IMR-90 (cell line): Measurements from ENCODE around the gene SAMD4B. TPM values are rescaled to one million over a fixed set of nuclear protein-coding genes. Genes with fewer than 3 reads are reported as not detected.

ENCODE experiments used
- ATAC-seq: fragments of 200-7000 bp; cut with Tn5 transposase; 2 replicates; pipeline ENCODE4 v1.9.1; 2020; ENCODE audit warnings: low read depth, mild to moderate bottlenecking, moderate library complexity
- BruUV-seq: library from RNA; stranded (reverse); fragments of 400-500 nt; replicated peaks from 2 replicates; lab custom pipeline; 2021; lab: Mats Ljungman, UMichigan
- CTCF ChIA-PET: fragments of 300-600 bp; formaldehyde crosslinking; extraction: SDS; loops from one replicate; lab custom pipeline; 2021; ENCODE audit warnings: antibody characterized with exemption; lab: Yijun Ruan, JAX
- POLR2A ChIA-PET: fragments of 300-600 bp; sonication (Branson Sonifier 250); formaldehyde crosslinking; loops from one replicate; lab custom pipeline; 2022; ENCODE audit warnings: antibody characterized with exemption; ENCODE audit not compliant: unreplicated experiment; lab: Charles Lee
- DNase-seq: peaks from one replicate; pipeline ENCODE4 v3.0.0; 2013
- H2AFZ ChIP-seq: replicated peaks from 2 replicates; pipeline ENCODE3; 2013; ENCODE audit warnings: low read length, mild to moderate bottlenecking; ENCODE audit not compliant: poor library complexity
- H2AK5ac ChIP-seq: 2 replicates; pipeline ENCODE4 v1.6.1; 2013; ENCODE audit warnings: low read depth, low read length, inconsistent platforms
- H2AK9ac ChIP-seq: replicated peaks from 2 replicates; pipeline ENCODE3; 2013; ENCODE audit warnings: mild to moderate bottlenecking, low read depth, low read length, moderate library complexity; ENCODE audit not compliant: poor library complexity
- H2BK120ac ChIP-seq: 2 replicates; pipeline ENCODE4 v1.6.1; 2013; ENCODE audit warnings: low read depth, low read length, inconsistent platforms
- H2BK15ac ChIP-seq: 3 replicates; pipeline ENCODE4 v1.6.1; 2013; ENCODE audit warnings: low read depth, low read length, inconsistent platforms
- H2BK20ac ChIP-seq: 2 replicates; pipeline ENCODE4 v1.6.1; 2013; ENCODE audit warnings: low read depth, mild to moderate bottlenecking, inconsistent platforms, low read length, moderate library complexity
- H2BK5ac ChIP-seq: 2 replicates; pipeline ENCODE4 v1.6.1; 2013; ENCODE audit warnings: mild to moderate bottlenecking, low read depth, low read length, inconsistent platforms; ENCODE audit not compliant: poor library complexity, severe bottlenecking
- H3K14ac ChIP-seq: replicated peaks from 2 replicates; pipeline ENCODE4 v1.6.1; 2013; ENCODE audit warnings: low read depth, low read length, inconsistent platforms
- H3K18ac ChIP-seq: 2 replicates; pipeline ENCODE4 v1.6.1; 2013; ENCODE audit warnings: low read depth, low read length, control low read depth
- H3K23ac ChIP-seq: 2 replicates; pipeline ENCODE4 v1.6.1; 2013; ENCODE audit warnings: low read depth, low read length, inconsistent platforms
- H3K27ac ChIP-seq: 2 replicates; pipeline ENCODE4 v1.5.1; 2013; ENCODE audit warnings: mild to moderate bottlenecking, control low read depth, low read length; ENCODE audit not compliant: insufficient read depth
- H3K27me3 ChIP-seq: 2 replicates; pipeline ENCODE4 v1.6.1; 2013; ENCODE audit warnings: low read length; ENCODE audit not compliant: control insufficient read depth, insufficient read depth
- H3K36me3 ChIP-seq: 2 replicates; pipeline ENCODE4 v1.6.1; 2013; ENCODE audit warnings: low read length, mixed read lengths; ENCODE audit not compliant: control insufficient read depth, insufficient read depth
- H3K4ac ChIP-seq: 2 replicates; pipeline ENCODE4 v1.6.1; 2013; ENCODE audit warnings: low read depth, low read length, inconsistent platforms
- H3K4me1 ChIP-seq: 2 replicates; pipeline ENCODE4 v1.6.1; 2013; ENCODE audit warnings: low read length, mixed read lengths; ENCODE audit not compliant: control insufficient read depth, insufficient read depth
- H3K4me2 ChIP-seq: 2 replicates; pipeline ENCODE4 v1.6.1; 2013; ENCODE audit warnings: low read depth, mild to moderate bottlenecking, control low read depth, low read length, moderate library complexity
- H3K4me3 ChIP-seq: 2 replicates; pipeline ENCODE4 v1.5.1; 2013; ENCODE audit warnings: low read depth, mild to moderate bottlenecking, control low read depth, low read length, moderate library complexity; ENCODE audit not compliant: insufficient read depth
- H3K56ac ChIP-seq: 2 replicates; pipeline ENCODE4 v1.6.1; 2013; ENCODE audit warnings: low read length, inconsistent platforms; ENCODE audit not compliant: insufficient read depth; ENCODE audit errors: extremely low read depth
- H3K79me1 ChIP-seq, 2 experiments: 2 replicates each; pipeline ENCODE4 v1.6.1; 2013; ENCODE audit warnings: low read length in 2 of 2, inconsistent platforms in 1 of 2, low read depth in 1 of 2
- H3K9ac ChIP-seq: 2 replicates; pipeline ENCODE4 v1.6.1; 2013; ENCODE audit warnings: low read depth, low read length, control low read depth
- H3K9me1 ChIP-seq: 2 replicates; pipeline ENCODE4 v1.6.1; 2013; ENCODE audit warnings: low read length, inconsistent platforms; ENCODE audit not compliant: insufficient read depth
- H3K9me3 ChIP-seq: 2 replicates; pipeline ENCODE4 v1.6.1; 2013; ENCODE audit warnings: low read length; ENCODE audit not compliant: control insufficient read depth, insufficient read depth
- H4K20me1 ChIP-seq: 2 replicates; pipeline ENCODE4 v1.6.1; 2013; ENCODE audit warnings: low read length, inconsistent platforms; ENCODE audit not compliant: insufficient read depth
- H4K5ac ChIP-seq: 2 replicates; pipeline ENCODE4 v1.6.1; 2013; ENCODE audit warnings: mild to moderate bottlenecking, low read depth, low read length, control low read depth
- H4K8ac ChIP-seq, 2 experiments: 2 replicates each; pipeline ENCODE4 v1.6.1; 2013; ENCODE audit warnings: low read depth in 2 of 2, low read length in 2 of 2, control low read depth in 1 of 2, inconsistent platforms in 1 of 2
- H4K91ac ChIP-seq: 2 replicates; pipeline ENCODE4 v1.6.1; 2013; ENCODE audit warnings: low read depth, low read length, inconsistent platforms; ENCODE audit not compliant: insufficient read depth
- BHLHE40 ChIP-seq: fragments of 150-350 bp; IDR thresholded peaks from 2 replicates; pipeline ENCODE4 v1.6.1; 2016; ENCODE audit warnings: mild to moderate bottlenecking, low read depth, low read length
- CEBPB ChIP-seq: IDR thresholded peaks from 2 replicates; pipeline ENCODE4 v1.6.1; 2012; ENCODE audit warnings: low read depth, low read length, improper control_type of control experiment
- CHD1 ChIP-seq: IDR thresholded peaks from 2 replicates; pipeline ENCODE4 v1.6.1; 2012; ENCODE audit warnings: low read depth, low read length, improper control_type of control experiment
- CTCF ChIP-seq: conservative IDR thresholded peaks from 2 replicates; pipeline ENCODE4 v1.5.1; 2012; ENCODE audit warnings: mild to moderate bottlenecking, low read depth, low read length, improper control_type of control experiment
- FOS ChIP-seq: fragments of 150-350 bp; IDR thresholded peaks from 2 replicates; pipeline ENCODE4 v1.6.1; 2016; ENCODE audit warnings: low read depth, low read length
- MAFK ChIP-seq: IDR thresholded peaks from 2 replicates; pipeline ENCODE4 v1.6.1; 2012; ENCODE audit warnings: low read depth, low read length, improper control_type of control experiment
- MAZ ChIP-seq: IDR thresholded peaks from 2 replicates; pipeline ENCODE4 v1.6.1; 2012; ENCODE audit warnings: low read depth, mild to moderate bottlenecking, low read length, improper control_type of control experiment, moderate library complexity, borderline replicate concordance
- MXI1 ChIP-seq: IDR thresholded peaks from 2 replicates; pipeline ENCODE4 v1.6.1; 2012; ENCODE audit warnings: low read depth, mild to moderate bottlenecking, low read length, moderate library complexity, borderline replicate concordance
- NFE2L2 ChIP-seq: fragments of 150-350 bp; IDR thresholded peaks from 2 replicates; pipeline ENCODE4 v1.6.1; 2016; ENCODE audit warnings: low read depth, mild to moderate bottlenecking, low read length
- POLR2A ChIP-seq: IDR thresholded peaks from 2 replicates; pipeline ENCODE4 v1.6.1; 2012; ENCODE audit warnings: mild to moderate bottlenecking, low read depth, low read length
- RAD21 ChIP-seq: IDR thresholded peaks from 2 replicates; pipeline ENCODE4 v1.6.1; 2012; ENCODE audit warnings: low read length, improper control_type of control experiment
- RCOR1 ChIP-seq: IDR thresholded peaks from 2 replicates; pipeline ENCODE4 v1.6.1; 2012; ENCODE audit warnings: mild to moderate bottlenecking, low read length, improper control_type of control experiment; ENCODE audit not compliant: insufficient replicate concordance
- RFX5 ChIP-seq: IDR thresholded peaks from 2 replicates; pipeline ENCODE4 v1.8.0; 2012; ENCODE audit warnings: low read depth, mild to moderate bottlenecking, low read length, moderate library complexity
- SMC3 ChIP-seq: fragments of 150-350 bp; IDR thresholded peaks from 2 replicates; pipeline ENCODE4 v1.6.1; 2016; ENCODE audit warnings: low read depth, mild to moderate bottlenecking, antibody characterized with exemption, low read length, moderate library complexity
- WGBS, 2 experiments: methylation state at CpG; one replicate each; pipeline versions ENCODE4 v1.1.5 to v1.1.7; 2013; ENCODE audit warnings: missing lambda C conversion rate in 2 of 2; ENCODE audit not compliant: insufficient read length in 1 of 2; ENCODE audit errors: extremely low coverage in 2 of 2; 5-methylcytosine and 5-hydroxymethylcytosine counted together
- dilution Hi-C: fragments of 300-500 bp; cut with HindIII; formaldehyde crosslinking; loops from one replicate; pipeline ENCODE4 v1.14.3; 2018; ENCODE audit warnings: low sequenced_read_pairs; ENCODE audit not compliant: unreplicated experiment
- in situ Hi-C: fragments of 300-500 bp; cut with MboI; formaldehyde crosslinking; loops from 3 replicates; pipeline ENCODE4 v1.14.3; 2019; ENCODE audit warnings: low sequenced_read_pairs, inconsistent platforms, mixed read lengths
- intact Hi-C: fragments of 100-400 bp; cut with micrococcal nuclease; formaldehyde crosslinking; loops from 2 replicates; pipeline ENCODE4 v1.10.0; 2022
- polyA plus RNA-seq, 3 experiments: library from polyadenylated mRNA; depleted of rRNA; stranded (reverse); fragments of >200 nt; gene quantifications; 2 replicates each; pipeline ENCODE4 v1.2.3, GENCODE V29; 2012; ENCODE audit warnings: low replicate concordance in 1 of 3
- total RNA-seq: library from RNA; depleted of rRNA; stranded (reverse); fragments of >200 nt; gene quantifications from 2 replicates; pipeline ENCODE4 v1.2.3, GENCODE V29; 2012
- TF ChIP-seq, protein P1 (sequence below): fragments of 150-350 bp; IDR thresholded peaks from 2 replicates; pipeline ENCODE4 v1.6.1; 2017; ENCODE audit warnings: mild to moderate bottlenecking, antibody characterized with exemption, low read length, low read depth
- TF ChIP-seq, protein P2 (sequence below): fragments of 150-350 bp; IDR thresholded peaks from 2 replicates; pipeline ENCODE4 v1.6.1; 2016; ENCODE audit warnings: low read depth, mild to moderate bottlenecking, low read length, moderate library complexity, borderline replicate concordance

SAMD4B gene
- total and polyA plus RNA-seq, 2 of the 4 experiments (the other 2 are of a cell fraction) = 18.3 to 97.2 TPM

DNA sequence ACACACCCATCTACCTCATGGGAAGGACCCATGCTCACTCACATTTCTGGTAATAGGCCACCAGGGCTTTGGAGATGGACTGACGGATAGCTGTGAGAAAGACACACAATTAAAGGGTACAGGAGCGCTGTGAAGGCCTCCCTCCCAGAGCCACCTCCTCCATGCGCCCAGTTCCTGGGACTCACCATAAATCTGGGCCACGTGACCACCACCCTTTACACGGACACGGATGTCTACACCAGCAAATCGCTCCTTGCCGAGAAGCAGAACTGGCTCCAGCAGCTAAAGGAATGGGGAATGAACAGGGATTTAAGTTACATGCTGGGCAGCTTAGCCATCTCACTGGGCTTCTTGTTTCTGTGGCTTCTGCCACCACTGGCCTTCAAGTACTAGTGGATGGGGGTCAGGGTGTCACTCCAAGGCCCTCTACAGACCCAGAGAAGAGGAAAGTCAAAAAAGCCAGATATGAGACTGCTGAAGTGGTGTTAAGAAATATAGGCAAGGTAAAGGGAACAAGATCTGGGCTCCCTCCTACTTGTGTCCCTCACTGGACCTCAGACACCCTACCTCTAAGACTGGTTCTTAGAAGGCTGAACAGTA lies 91.4 kb downstream of the SAMD4B start:
- TF ChIP-seq RFX5 (no peak), MXI1 (no peak), CEBPB (no peak), SMC3 (no peak), NFE2L2 (no peak), POLR2A (no peak), MAFK (no peak), RAD21 (no peak), BHLHE40 (no peak), FOS (no peak), CHD1 (no peak), CTCF (no peak), MAZ (no peak), RCOR1 (no peak)
- TF ChIP-seq, protein P1, sequence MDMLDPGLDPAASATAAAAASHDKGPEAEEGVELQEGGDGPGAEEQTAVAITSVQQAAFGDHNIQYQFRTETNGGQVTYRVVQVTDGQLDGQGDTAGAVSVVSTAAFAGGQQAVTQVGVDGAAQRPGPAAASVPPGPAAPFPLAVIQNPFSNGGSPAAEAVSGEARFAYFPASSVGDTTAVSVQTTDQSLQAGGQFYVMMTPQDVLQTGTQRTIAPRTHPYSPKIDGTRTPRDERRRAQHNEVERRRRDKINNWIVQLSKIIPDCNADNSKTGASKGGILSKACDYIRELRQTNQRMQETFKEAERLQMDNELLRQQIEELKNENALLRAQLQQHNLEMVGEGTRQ = no peak
- TF ChIP-seq, protein P2, sequence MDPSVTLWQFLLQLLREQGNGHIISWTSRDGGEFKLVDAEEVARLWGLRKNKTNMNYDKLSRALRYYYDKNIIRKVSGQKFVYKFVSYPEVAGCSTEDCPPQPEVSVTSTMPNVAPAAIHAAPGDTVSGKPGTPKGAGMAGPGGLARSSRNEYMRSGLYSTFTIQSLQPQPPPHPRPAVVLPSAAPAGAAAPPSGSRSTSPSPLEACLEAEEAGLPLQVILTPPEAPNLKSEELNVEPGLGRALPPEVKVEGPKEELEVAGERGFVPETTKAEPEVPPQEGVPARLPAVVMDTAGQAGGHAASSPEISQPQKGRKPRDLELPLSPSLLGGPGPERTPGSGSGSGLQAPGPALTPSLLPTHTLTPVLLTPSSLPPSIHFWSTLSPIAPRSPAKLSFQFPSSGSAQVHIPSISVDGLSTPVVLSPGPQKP = no peak
- ATAC-seq = no peak
- no peak overlapping the region for H3K56ac ChIP-seq
- no peak overlapping the region for H4K8ac ChIP-seq
- WGBS, 2 experiments = 100% methylated on average over 4 of the region's 8 CpGs; no CpG with 5 or more reads in 1 of the 2 experiments
- dilution Hi-C loops (no loop called here), intact Hi-C loops (no loop called here), in situ Hi-C loops (loop anchor here (25.0 kb wide), 1 partner anchor 404 kb away; the partner anchor contains the start of genes DYRK1B and FBL)
- H2BK20ac ChIP-seq = no peak overlapping the region
- no peak overlapping the region for H2AK9ac ChIP-seq
- CTCF ChIA-PET = no interaction called here
- no peak overlapping the region for H3K4ac ChIP-seq
- H3K79me1 ChIP-seq = peaks cover 22 to 47% of the 10 kb centered on the region in 2 experiments
- H4K91ac ChIP-seq = no peak overlapping the region
- H3K4me1 ChIP-seq = peaks cover 17% of the 10 kb centered on the region
- peaks cover 39% of the 10 kb centered on the region for H4K20me1 ChIP-seq
- H3K27ac ChIP-seq = no peak overlapping the region
- POLR2A ChIA-PET = no interaction called here
- BruUV-seq = no TSS peak
- no peak overlapping the region for H2AK5ac ChIP-seq
- no peak overlapping the region for H2BK15ac ChIP-seq
- no peak overlapping the region for H3K4me3 ChIP-seq
- H3K27me3 ChIP-seq = no peaks in the 10 kb centered on the region
- no peaks in the 10 kb centered on the region for H3K9me3 ChIP-seq
- H3K18ac ChIP-seq = no peak overlapping the region
- no peak overlapping the region for H3K4me2 ChIP-seq
- peaks cover 23% of the 10 kb centered on the region for H3K36me3 ChIP-seq
- no peak overlapping the region for H3K23ac ChIP-seq
- no peak overlapping the region for H2BK5ac ChIP-seq
- peaks cover 5% of the 10 kb centered on the region for H3K9me1 ChIP-seq
- H2AFZ ChIP-seq = peak overlapping the region; percentile 5
- H4K5ac ChIP-seq = no peak overlapping the region
- H2BK120ac ChIP-seq = no peak overlapping the region
- H3K9ac ChIP-seq = no peak overlapping the region
- H3K14ac ChIP-seq = no peak overlapping the region
- no peak for DNase-seq
